Erythroblast (primary cell): ENCODE results near the gene PLCL2.

Experiments used
- DNase-seq, 2 experiments: peaks; one replicate each; lab custom pipeline; 2025; lab: John Stamatoyannopoulos, UW
- GATA1 ChIP-seq: IDR thresholded peaks from 2 replicates; pipeline ENCODE4 v1.6.1; 2011; ENCODE audit warnings: low read depth, mild to moderate bottlenecking, control low read depth, low read length, moderate library complexity
- POLR2A ChIP-seq: IDR thresholded peaks from 2 replicates; pipeline ENCODE4 v1.6.1; 2011; ENCODE audit warnings: mild to moderate bottlenecking, low read length

PLCL2 gene

GRCh38 chr3:17038900-17039553 lies 154.3 kb downstream of the PLCL2 start:
- no peak for DNase-seq
- no peak for TF ChIP-seq GATA1
- TF ChIP-seq POLR2A: no peak

GRCh38 chr3:17039594-17039993 lies 154.8 kb downstream of the PLCL2 start:
- DNase-seq: no peak
- no peak for TF ChIP-seq POLR2A
- TF ChIP-seq GATA1: no peak

- TF ChIP-seq GATA1: no peak
- no peak for TF ChIP-seq POLR2A
- no peak for DNase-seq
Observed at GRCh38 chr3:17040322-17040989, 155.7 kb downstream of the PLCL2 start.

DNA sequence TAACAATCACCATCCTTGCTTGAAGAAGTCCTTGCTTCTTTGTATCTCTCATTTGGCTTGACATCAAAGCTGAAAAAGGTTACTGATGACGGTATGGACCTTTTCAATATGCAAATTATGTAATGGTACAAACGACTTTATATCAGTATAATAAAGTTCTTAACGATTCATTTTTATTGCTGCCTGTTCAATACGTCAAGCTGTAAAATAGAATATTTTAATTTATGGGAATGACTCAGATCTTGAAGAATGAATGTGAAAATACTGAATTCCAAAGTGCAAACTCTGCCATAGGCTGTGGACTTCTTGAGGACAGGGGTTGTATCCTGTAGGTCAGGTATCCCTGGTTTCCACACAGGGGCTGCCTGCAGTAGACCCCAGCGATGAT lies 156.2 kb downstream of the PLCL2 start:
- DNase-seq: no peak
- TF ChIP-seq POLR2A: no peak
- no peak for TF ChIP-seq GATA1

DNA sequence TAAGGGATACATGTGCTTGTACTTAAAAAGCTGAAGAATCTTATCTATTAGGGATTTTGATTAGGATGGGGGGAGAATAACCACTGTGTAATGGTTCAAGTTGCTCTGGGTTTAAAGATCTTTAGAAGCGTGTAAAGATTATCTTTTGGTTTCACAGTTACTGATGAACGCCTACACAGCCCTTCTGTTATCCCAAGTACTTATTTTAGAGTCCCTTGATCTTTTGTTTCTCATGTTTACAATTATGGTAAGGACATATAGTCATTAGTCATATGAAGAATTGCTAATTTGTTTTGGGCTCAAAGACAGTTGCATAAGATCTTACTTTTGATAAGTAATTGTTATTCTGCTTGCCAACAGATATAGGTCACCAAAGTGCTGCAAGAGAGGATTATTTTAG lies 160.1 kb downstream of the PLCL2 start:
- TF ChIP-seq GATA1: no peak
- DNase-seq: no peak

- no peak for TF ChIP-seq POLR2A
- no peak for TF ChIP-seq GATA1
- DNase-seq: no peak
Observed at GRCh38 chr3:17045705-17046104, 160.9 kb downstream of the PLCL2 start.

DNA sequence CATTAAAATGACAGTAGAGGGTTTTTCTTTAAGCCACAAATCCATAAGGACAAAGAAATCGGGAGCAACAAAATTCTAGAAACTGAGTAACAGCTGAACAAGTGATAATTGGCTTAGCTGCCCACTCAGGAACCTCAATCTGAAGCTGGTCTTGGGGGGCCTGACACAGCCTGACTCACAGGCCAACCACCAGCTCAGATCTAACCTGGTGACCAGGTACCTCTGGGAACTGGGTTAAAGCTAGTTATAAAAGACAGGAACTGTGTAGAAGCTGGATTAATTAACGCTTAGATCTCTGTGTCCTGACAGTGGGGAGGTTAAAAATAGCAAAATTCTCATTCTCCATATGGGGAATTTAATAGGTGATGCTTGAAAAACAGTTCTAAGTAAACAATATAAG lies 161.9 kb downstream of the PLCL2 start:
- DNase-seq: no peak
- TF ChIP-seq POLR2A: no peak
- no peak for TF ChIP-seq GATA1

- DNase-seq: no peak
- TF ChIP-seq GATA1: no peak
- TF ChIP-seq POLR2A: no peak
Observed at GRCh38 chr3:17047162-17047561, 162.4 kb downstream of the PLCL2 start.

- no peak for DNase-seq
- no peak for TF ChIP-seq GATA1
- no peak for TF ChIP-seq POLR2A
Observed at GRCh38 chr3:17047894-17048293, 163.1 kb downstream of the PLCL2 start.

GRCh38 chr3:17050071-17050470 lies 165.3 kb downstream of the PLCL2 start:
- no peak for DNase-seq
- TF ChIP-seq GATA1: no peak
- TF ChIP-seq POLR2A: no peak

DNA sequence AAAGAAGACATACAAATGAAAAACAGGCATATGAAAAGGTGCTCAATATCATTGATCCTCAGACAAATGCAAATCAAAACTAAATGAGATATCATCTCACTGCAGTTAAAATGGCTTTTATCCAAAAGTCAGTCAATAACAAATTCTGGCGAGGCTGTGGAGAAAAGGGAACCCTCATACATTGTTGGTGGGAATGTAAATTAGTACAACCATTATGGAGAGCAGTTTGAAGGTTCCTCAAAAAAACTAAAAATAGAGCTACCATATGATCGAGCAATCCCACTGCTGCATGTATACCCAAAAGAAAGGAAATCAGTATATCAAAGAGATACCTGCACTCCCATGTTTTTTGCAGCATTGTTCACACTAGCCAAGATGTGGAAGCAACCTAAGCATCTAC lies 165.8 kb downstream of the PLCL2 start:
- TF ChIP-seq GATA1 (no peak), POLR2A (no peak)
- no peak for DNase-seq

GRCh38 chr3:17052363-17052762 lies 167.6 kb downstream of the PLCL2 start:
- TF ChIP-seq GATA1 (no peak), POLR2A (no peak)
- no peak for DNase-seq

DNA sequence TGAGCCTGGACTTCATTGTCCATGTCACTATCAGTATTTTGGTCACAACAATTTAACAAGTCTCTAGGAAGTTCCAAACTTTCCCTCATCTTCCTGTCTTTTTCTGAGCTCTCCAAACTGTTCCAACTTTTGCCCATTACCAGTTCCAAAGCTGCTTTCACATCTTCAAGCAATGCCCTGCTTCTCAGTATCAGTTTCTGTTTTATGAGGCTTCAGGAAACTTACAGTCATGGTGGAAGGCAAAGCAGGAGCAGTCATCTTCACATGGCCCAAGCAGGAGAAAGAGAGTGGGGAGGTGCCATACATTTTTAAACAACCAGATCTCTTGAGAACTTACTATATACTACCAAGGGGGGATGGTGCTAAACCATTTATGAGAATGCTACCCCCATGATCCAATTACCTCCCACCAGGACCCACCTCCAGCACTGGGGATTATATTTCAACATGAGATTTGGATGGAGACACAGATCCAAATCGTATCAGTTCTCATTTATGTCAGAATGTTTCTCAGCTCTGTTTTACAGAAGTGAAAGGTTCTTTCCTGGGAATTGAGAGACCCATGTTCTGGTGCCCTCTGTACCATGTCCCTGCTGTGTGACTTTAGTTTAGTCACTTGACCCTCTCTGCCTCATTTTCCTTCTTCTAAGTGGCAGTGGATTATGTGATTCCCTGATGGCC lies 169.7 kb downstream of the PLCL2 start:
- TF ChIP-seq GATA1: no peak
- no peak for TF ChIP-seq POLR2A
- no peak for DNase-seq

GRCh38 chr3:17054982-17055343 lies 170.2 kb downstream of the PLCL2 start:
- DNase-seq: no peak
- TF ChIP-seq POLR2A (no peak), GATA1 (no peak)
